ENCODE results near the gene SLC6A6.
A peak's percentile ranks its signal among the peaks of the same experiment; 100 is the strongest.

SLC6A6 gene

GRCh38 chr3:14507305-14507741 is 104.9 kb downstream of the SLC6A6 start:
- no peak for TF ChIP-seq CTCF (conservative IDR thresholded peaks at IDR 0.05; ENCODE audit: control insufficient read depth, insufficient read depth, low read depth, low read length)

GRCh38 chr3:14507757-14508504 is 105.5 kb downstream of the SLC6A6 start:
- H3K4me3 ChIP-seq (ENCODE audit: control insufficient read depth, low read depth, low read length), result no peak overlapping the region
- TF ChIP-seq CTCF (conservative IDR thresholded peaks at IDR 0.05; ENCODE audit: control insufficient read depth, insufficient read depth, low read depth, low read length), result no peak
- no peak for DNase-seq (ENCODE audit: low read depth)

More at GRCh38 chr3:14507305-14507741, 104.9 kb downstream of the SLC6A6 start:
- no peak for DNase-seq (ENCODE audit: low read depth)
- H3K4me3 ChIP-seq (ENCODE audit: control insufficient read depth, low read depth, low read length), result no peak overlapping the region

- DNase-seq (ENCODE audit: low read depth), result no peak
- H3K4me3 ChIP-seq (ENCODE audit: control insufficient read depth, low read depth, low read length), result no peak overlapping the region
- TF ChIP-seq CTCF (conservative IDR thresholded peaks at IDR 0.05; ENCODE audit: control insufficient read depth, insufficient read depth, low read depth, low read length), result no peak
Observed at GRCh38 chr3:14508505-14508819, 106.1 kb downstream of the SLC6A6 start.

- H3K4me3 ChIP-seq (ENCODE audit: control insufficient read depth, low read depth, low read length), result no peak overlapping the region
- peak; percentile 30 for DNase-seq (ENCODE audit: low read depth)
- TF ChIP-seq CTCF (conservative IDR thresholded peaks at IDR 0.05; ENCODE audit: control insufficient read depth, insufficient read depth, low read depth, low read length), result peak; percentile 72
Observed at GRCh38 chr3:14508966-14509795, 106.8 kb downstream of the SLC6A6 start.

GRCh38 chr3:14509796-14510100 is 107.3 kb downstream of the SLC6A6 start:
- TF ChIP-seq CTCF (conservative IDR thresholded peaks at IDR 0.05; ENCODE audit: control insufficient read depth, insufficient read depth, low read depth, low read length), result no peak
- no peak overlapping the region for H3K4me3 ChIP-seq (ENCODE audit: control insufficient read depth, low read depth, low read length)
- no peak for DNase-seq (ENCODE audit: low read depth)

- no peak for DNase-seq (ENCODE audit: low read depth)
- TF ChIP-seq CTCF (conservative IDR thresholded peaks at IDR 0.05; ENCODE audit: control insufficient read depth, insufficient read depth, low read depth, low read length), result no peak
- no peak overlapping the region for H3K4me3 ChIP-seq (ENCODE audit: control insufficient read depth, low read depth, low read length)
Observed at GRCh38 chr3:14510838-14511622, 108.6 kb downstream of the SLC6A6 start.

All from fibroblast of mammary gland (primary cell).